PC-9 (cell line): Measurements from ENCODE around the gene HCRT. TPM values are rescaled to one million over a fixed set of nuclear protein-coding genes. Genes with fewer than 3 reads are reported as not detected.

Experiments used
- BruUV-seq: library from RNA; stranded (reverse); fragments of 400-500 nt; replicated peaks from 2 replicates; lab custom pipeline; 2021; lab: Mats Ljungman, UMichigan
- CTCF ChIA-PET: fragments of 300-600 bp; sonication (Branson Sonifier 250); formaldehyde crosslinking; loops from one replicate; lab custom pipeline; 2022; ENCODE audit warnings: antibody characterized with exemption; lab: Charles Lee
- POLR2A ChIA-PET: fragments of 300-600 bp; sonication (Branson Sonifier 250); formaldehyde crosslinking; loops from one replicate; lab custom pipeline; 2022; ENCODE audit warnings: antibody characterized with exemption; ENCODE audit not compliant: unreplicated experiment; lab: Charles Lee
- DNase-seq, 2 experiments: peaks; one replicate each; pipeline versions ENCODE4 v3.0.0 to v3.0.0-alpha.2; 2015 to 2022; ENCODE audit warnings: mixed read lengths in 1 of 2
- H2AFZ ChIP-seq: fragments of 200-600 bp; sonication (generic); 2 replicates; pipeline ENCODE4 v1.8.1; 2017; ENCODE audit warnings: antibody characterized with exemption
- H3F3A ChIP-seq: fragments of 200-600 bp; sonication (generic); 2 replicates; pipeline ENCODE4 v1.8.1; 2017; ENCODE audit warnings: antibody characterized with exemption, mild to moderate bottlenecking, low read depth; ENCODE audit not compliant: insufficient read depth
- H3K27ac ChIP-seq: fragments of 200-600 bp; sonication (generic); 2 replicates; pipeline ENCODE4 v1.6.1; 2016; ENCODE audit warnings: mixed run types
- H3K27me3 ChIP-seq: fragments of 200-600 bp; sonication (generic); 2 replicates; pipeline ENCODE4 v1.6.1; 2016; ENCODE audit warnings: low read depth, mixed run types; ENCODE audit not compliant: insufficient read depth
- H3K36me3 ChIP-seq: fragments of 200-600 bp; sonication (generic); 2 replicates; pipeline ENCODE4 v1.6.1; 2016; ENCODE audit warnings: low read depth, mixed run types
- H3K4me1 ChIP-seq: fragments of 200-600 bp; sonication (generic); replicated peaks from 2 replicates; pipeline ENCODE4 v1.6.1; 2016; ENCODE audit warnings: mixed run types; ENCODE audit not compliant: insufficient read depth
- H3K4me2 ChIP-seq: fragments of 200-600 bp; sonication (generic); 2 replicates; pipeline ENCODE4 v1.6.1; 2017; ENCODE audit warnings: mixed run types
- H3K4me3 ChIP-seq: fragments of 200-600 bp; sonication (generic); 2 replicates; pipeline ENCODE4 v1.6.1; 2016; ENCODE audit warnings: mixed run types
- H3K79me2 ChIP-seq: fragments of 200-600 bp; sonication (generic); 2 replicates; pipeline ENCODE4 v1.6.1; 2017; ENCODE audit warnings: low read depth, mixed run types
- H3K9me2 ChIP-seq: fragments of 200-600 bp; sonication (generic); 2 replicates; pipeline ENCODE4 v1.8.1; 2017; ENCODE audit warnings: mild to moderate bottlenecking; ENCODE audit not compliant: insufficient read depth
- H3K9me3 ChIP-seq: fragments of 200-600 bp; sonication (generic); 2 replicates; pipeline ENCODE4 v1.8.1; 2016; ENCODE audit warnings: low read depth; ENCODE audit not compliant: insufficient read depth
- H4K20me1 ChIP-seq: fragments of 200-600 bp; sonication (generic); 2 replicates; pipeline ENCODE4 v1.8.1; 2017; ENCODE audit not compliant: insufficient read depth
- CTCF ChIP-seq: fragments of 200-600 bp; sonication (generic); conservative IDR thresholded peaks from 2 replicates; pipeline ENCODE4 v1.6.1; 2017; ENCODE audit warnings: mixed run types, antibody characterized with exemption, mild to moderate bottlenecking, moderate library complexity
- EZH2 ChIP-seq: fragments of 200-600 bp; sonication (generic); IDR thresholded peaks from 2 replicates; pipeline ENCODE4 v1.8.0; 2017; ENCODE audit warnings: antibody characterized with exemption, low read depth
- intact Hi-C: fragments of 100-400 bp; cut with micrococcal nuclease; formaldehyde crosslinking; loops from one replicate; pipeline ENCODE4 v1.10.0; 2022; ENCODE audit not compliant: unreplicated experiment
- total RNA-seq: library from RNA; stranded (reverse); gene quantifications from 2 replicates; pipeline ENCODE4 v1.2.3, GENCODE V29; 2021

The HCRT gene
- total RNA-seq, 1 experiment from 2014 or later = not detected

GRCh38 chr17:42174126-42174783 lies 11.0 kb downstream of the HCRT start:
- H3K4me2 ChIP-seq = no peak overlapping the region
- H3K9me2 ChIP-seq = no peaks in the 10 kb centered on the region
- no peak overlapping the region for H2AFZ ChIP-seq
- CTCF ChIA-PET = no interaction called here
- no TSS peak for BruUV-seq
- H3F3A ChIP-seq = no peaks in the 10 kb centered on the region
- H4K20me1 ChIP-seq = no peaks in the 10 kb centered on the region
- H3K4me1 ChIP-seq = no peaks in the 10 kb centered on the region
- no peaks in the 10 kb centered on the region for H3K36me3 ChIP-seq
- POLR2A ChIA-PET = interaction anchor here (0.7 kb wide), 1 partner anchor 658 kb away, joined by 3 read pairs; no protein-coding TSS in a partner anchor
- no peak overlapping the region for H3K27ac ChIP-seq
- TF ChIP-seq EZH2 (no peak), CTCF (no peak)
- no peaks in the 10 kb centered on the region for H3K9me3 ChIP-seq
- H3K4me3 ChIP-seq = no peak overlapping the region
- no peak for DNase-seq
- no peaks in the 10 kb centered on the region for H3K79me2 ChIP-seq
- peaks cover 69% of the 10 kb centered on the region for H3K27me3 ChIP-seq
- intact Hi-C loops = no loop called here

GRCh38 chr17:42171831-42172230 lies 13.4 kb downstream of the HCRT start:
- no peak overlapping the region for H3K4me2 ChIP-seq
- intact Hi-C loops = no loop called here
- H4K20me1 ChIP-seq = no peaks in the 10 kb centered on the region
- H2AFZ ChIP-seq = no peak overlapping the region
- no peaks in the 10 kb centered on the region for H3K9me3 ChIP-seq
- no peaks in the 10 kb centered on the region for H3K9me2 ChIP-seq
- no peak overlapping the region for H3K4me3 ChIP-seq
- TF ChIP-seq CTCF = no peak
- TF ChIP-seq EZH2 = no peak
- H3K27me3 ChIP-seq = peaks cover 54% of the 10 kb centered on the region
- ChIA-PET CTCF (interaction anchor here (0.7 kb wide), 1 partner anchor 12 kb away, joined by 11 read pairs; no protein-coding TSS in a partner anchor), POLR2A (no interaction called here)
- no peaks in the 10 kb centered on the region for H3K79me2 ChIP-seq
- no peak overlapping the region for H3K27ac ChIP-seq
- H3K36me3 ChIP-seq = no peaks in the 10 kb centered on the region
- no TSS peak for BruUV-seq
- no peaks in the 10 kb centered on the region for H3K4me1 ChIP-seq
- no peak for DNase-seq
- no peaks in the 10 kb centered on the region for H3F3A ChIP-seq

GRCh38 chr17:42169351-42169750 lies 15.9 kb downstream of the HCRT start:
- ChIA-PET CTCF (no interaction called here), POLR2A (interaction anchor here (0.6 kb wide), 1 partner anchor 150 kb away, joined by 9 read pairs; no protein-coding TSS in a partner anchor)
- H3K27me3 ChIP-seq = peaks cover 37% of the 10 kb centered on the region
- H3K27ac ChIP-seq = no peak overlapping the region
- no peaks in the 10 kb centered on the region for H3K9me2 ChIP-seq
- no peaks in the 10 kb centered on the region for H3K79me2 ChIP-seq
- TF ChIP-seq EZH2 = no peak
- no peak for TF ChIP-seq CTCF
- no peak overlapping the region for H2AFZ ChIP-seq
- no peaks in the 10 kb centered on the region for H3K36me3 ChIP-seq
- no TSS peak for BruUV-seq
- no peaks in the 10 kb centered on the region for H3K9me3 ChIP-seq
- intact Hi-C loops = no loop called here
- DNase-seq = no peak
- no peaks in the 10 kb centered on the region for H3K4me1 ChIP-seq
- no peaks in the 10 kb centered on the region for H4K20me1 ChIP-seq
- H3K4me3 ChIP-seq = no peak overlapping the region
- no peaks in the 10 kb centered on the region for H3F3A ChIP-seq
- H3K4me2 ChIP-seq = no peak overlapping the region
